ENCODE data around the gene CFP.

The CFP gene

GRCh38 chrX:47573341-47574075 is 56.2 kb downstream of the CFP start:
- DNase-seq = no peak
